BLaER1 (cell line): Measurements from ENCODE around the gene SLC13A2.

Experiments
- H3K27ac ChIP-seq: shearing (Covaris generic); formaldehyde crosslinking; 2 replicates; pipeline ENCODE4 v1.8.1; 2022
- H3K27me3 ChIP-seq: shearing (Covaris generic); formaldehyde crosslinking; 2 replicates; pipeline ENCODE4 v1.8.1; 2022
- H3K36me3 ChIP-seq: shearing (Covaris generic); formaldehyde crosslinking; 2 replicates; pipeline ENCODE4 v1.8.1; 2022
- H3K4me1 ChIP-seq: shearing (Covaris generic); formaldehyde crosslinking; 2 replicates; pipeline ENCODE4 v1.8.1; 2022
- H3K4me2 ChIP-seq: shearing (Covaris generic); formaldehyde crosslinking; 2 replicates; pipeline ENCODE4 v1.8.1; 2022
- H3K4me3 ChIP-seq: shearing (Covaris generic); formaldehyde crosslinking; 2 replicates; pipeline ENCODE4 v1.8.1; 2022
- H3K9ac ChIP-seq: shearing (Covaris generic); formaldehyde crosslinking; 2 replicates; pipeline ENCODE4 v1.8.1; 2022
- H3K9me3 ChIP-seq: shearing (Covaris generic); formaldehyde crosslinking; 2 replicates; pipeline ENCODE4 v1.8.1; 2022
- H4K20me1 ChIP-seq: shearing (Covaris generic); formaldehyde crosslinking; 2 replicates; pipeline ENCODE4 v1.8.1; 2022
- Cebpa-rat ChIP-seq: shearing (Covaris generic); IDR thresholded peaks from 2 replicates; pipeline ENCODE4 v1.8.1; 2022

The SLC13A2 gene

DNA sequence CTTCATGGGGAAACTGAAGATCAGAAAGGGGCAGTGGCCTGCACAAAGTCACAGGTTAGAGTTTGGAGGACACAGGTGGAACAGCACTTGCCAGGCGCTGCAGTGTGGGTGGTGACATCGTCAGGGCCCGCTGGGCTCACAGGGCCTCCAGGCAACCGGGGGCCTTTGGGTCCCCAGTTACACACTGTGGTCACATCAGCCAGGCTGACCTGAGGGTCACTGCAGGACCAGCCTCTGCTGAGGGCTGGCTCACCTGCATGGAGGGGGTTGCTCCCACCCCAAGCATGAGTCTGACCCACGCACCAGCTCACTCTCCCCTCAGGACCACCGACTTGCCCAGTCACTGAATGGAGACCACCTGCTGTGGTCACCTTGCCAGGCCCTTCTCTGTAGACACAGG, 49.7 kb downstream of the SLC13A2 start:
- Histone ChIP-seq H3K36me3 (no peaks in the 10 kb centered on the region), H3K27ac (no peak overlapping the region), H3K4me1 (peaks cover 57% of the 10 kb centered on the region), H3K4me3 (no peak overlapping the region), H3K9ac (no peak overlapping the region), H3K4me2 (no peak overlapping the region), H4K20me1 (no peaks in the 10 kb centered on the region), H3K9me3 (no peaks in the 10 kb centered on the region), H3K27me3 (no peaks in the 10 kb centered on the region)
- TF ChIP-seq Cebpa-rat, result no peak

DNA sequence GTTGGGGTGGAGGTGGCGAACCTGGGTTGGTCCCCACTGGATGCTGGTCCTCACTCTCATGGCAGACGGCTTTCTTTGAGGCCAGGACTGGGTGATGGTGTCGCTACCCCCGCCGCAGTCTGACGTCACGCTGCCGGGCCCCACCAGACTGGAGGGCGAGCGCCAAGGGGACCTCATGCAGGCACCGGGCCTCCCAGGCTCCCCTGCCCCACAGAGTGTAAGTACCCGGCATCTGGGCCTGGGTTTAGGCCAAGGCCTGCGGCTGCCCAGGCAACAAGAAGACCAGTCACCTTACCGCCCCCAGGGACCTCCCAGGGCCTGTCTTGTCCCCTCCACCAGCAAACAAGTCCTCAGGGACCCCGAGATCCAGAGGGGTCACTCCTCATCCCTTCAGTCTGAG, 50.4 kb downstream of the SLC13A2 start:
- Histone ChIP-seq H3K27me3 (no peaks in the 10 kb centered on the region), H3K4me3 (no peak overlapping the region), H3K4me2 (no peak overlapping the region), H3K9me3 (no peaks in the 10 kb centered on the region), H4K20me1 (no peaks in the 10 kb centered on the region), H3K27ac (no peak overlapping the region), H3K36me3 (no peaks in the 10 kb centered on the region), H3K9ac (no peak overlapping the region), H3K4me1 (peaks cover 57% of the 10 kb centered on the region)
- no peak for TF ChIP-seq Cebpa-rat

GRCh38 chr17:28524476-28525424, 51.3 kb downstream of the SLC13A2 start:
- H4K20me1 ChIP-seq, result no peaks in the 10 kb centered on the region
- H3K9me3 ChIP-seq, result no peaks in the 10 kb centered on the region
- H3K4me3 ChIP-seq, result no peak overlapping the region
- no peak for TF ChIP-seq Cebpa-rat
- H3K36me3 ChIP-seq, result no peaks in the 10 kb centered on the region
- H3K9ac ChIP-seq, result no peak overlapping the region; the same call in 1 of the 2 replicates
- no peaks in the 10 kb centered on the region for H3K27me3 ChIP-seq
- H3K4me2 ChIP-seq, result no peak overlapping the region
- peaks cover 58% of the 10 kb centered on the region for H3K4me1 ChIP-seq
- H3K27ac ChIP-seq, result peak overlapping the region; percentile 35; the same call in 1 of the 2 replicates

DNA sequence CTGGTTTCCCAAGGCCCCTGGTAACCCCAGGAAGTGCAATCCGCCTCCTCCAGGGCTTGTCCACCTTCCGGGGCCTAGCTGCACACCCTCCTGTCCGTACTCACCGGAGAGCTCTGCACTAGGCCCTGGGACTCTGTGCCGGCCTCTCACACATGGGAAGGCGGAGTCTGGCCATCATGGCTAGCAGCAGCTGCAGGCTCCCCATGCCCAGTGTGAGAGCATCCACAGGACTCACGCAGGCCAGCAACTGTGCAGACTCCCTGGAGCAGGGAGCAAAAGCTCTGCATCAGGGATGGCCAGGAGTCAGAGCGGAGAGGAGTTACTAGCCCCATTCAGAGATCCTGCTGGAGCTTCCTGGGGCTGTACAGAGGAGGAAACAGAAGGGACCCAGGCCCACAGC, 52.9 kb downstream of the SLC13A2 start:
- H3K4me2 ChIP-seq, result peak overlapping the region; percentile 26; the same call in 1 of the 2 replicates

DNA sequence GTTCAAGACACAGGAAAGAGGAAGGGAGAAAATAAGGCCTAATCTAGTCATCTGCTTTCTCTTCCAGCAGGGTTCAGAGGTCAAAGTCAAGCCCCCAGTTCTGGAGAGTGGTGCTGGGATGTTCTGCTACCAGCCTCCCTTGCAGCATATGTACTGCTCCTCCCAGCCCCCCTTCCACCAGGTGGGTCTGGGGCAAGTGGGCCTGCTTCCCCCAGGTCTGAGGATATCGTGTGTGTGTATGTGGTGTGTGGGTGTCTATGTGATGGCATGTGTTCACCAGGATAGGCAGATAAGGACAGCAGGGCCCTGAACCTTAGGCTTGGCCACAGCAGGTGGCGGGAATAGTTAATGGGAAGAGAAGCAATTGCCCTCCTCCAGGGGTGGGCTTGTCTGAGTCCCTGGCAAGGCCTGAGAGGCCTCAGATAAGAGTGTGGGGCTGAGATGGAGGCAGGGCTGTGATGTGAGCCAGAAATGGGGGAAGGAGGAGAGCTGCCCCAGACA, 53.8 kb downstream of the SLC13A2 start:
- H3K4me1 ChIP-seq, result peaks cover 33% of the 10 kb centered on the region
- H3K27me3 ChIP-seq, result no peaks in the 10 kb centered on the region
- no peak for TF ChIP-seq Cebpa-rat
- peak overlapping the region; percentile 26; the same call in 1 of the 2 replicates for H3K4me2 ChIP-seq
- no peaks in the 10 kb centered on the region for H3K9me3 ChIP-seq
- no peaks in the 10 kb centered on the region for H3K36me3 ChIP-seq
- no peaks in the 10 kb centered on the region for H4K20me1 ChIP-seq
- H3K4me3 ChIP-seq, result no peak overlapping the region
- H3K9ac ChIP-seq, result no peak overlapping the region
- no peak overlapping the region for H3K27ac ChIP-seq

More for the DNA sequence above, 52.9 kb downstream of the SLC13A2 start:
- Histone ChIP-seq H3K36me3 (no peaks in the 10 kb centered on the region), H3K27me3 (no peaks in the 10 kb centered on the region), H3K9ac (no peak overlapping the region), H3K4me1 (peaks cover 42% of the 10 kb centered on the region), H3K4me3 (no peak overlapping the region), H3K27ac (0 out of 2 replicates have a peak overlapping the region, but pooled peaks have one; percentile 3), H3K9me3 (no peaks in the 10 kb centered on the region), H4K20me1 (no peaks in the 10 kb centered on the region)
- TF ChIP-seq Cebpa-rat, result no peak

DNA sequence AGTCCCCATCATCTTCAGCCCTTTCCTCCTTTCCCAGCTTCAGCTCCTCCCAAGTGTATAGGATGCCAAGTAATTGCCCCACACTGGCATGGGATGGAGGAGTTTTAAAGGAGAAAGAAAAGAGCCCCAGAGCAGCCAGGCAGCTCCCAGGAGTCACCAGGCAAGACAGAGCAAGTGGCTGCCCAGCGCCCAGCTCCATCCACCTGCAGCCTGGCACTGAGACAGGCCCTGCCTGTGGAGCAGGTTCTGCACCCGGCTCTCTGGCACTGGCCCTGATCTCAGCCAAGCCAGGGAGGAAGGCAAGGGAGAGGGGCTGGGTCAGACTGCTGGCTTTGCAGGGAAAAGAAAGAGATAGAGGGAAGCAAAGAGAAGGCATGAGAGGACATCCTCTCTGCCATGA, 54.4 kb downstream of the SLC13A2 start:
- Histone ChIP-seq H3K27ac (no peak overlapping the region), H3K27me3 (no peaks in the 10 kb centered on the region), H3K4me3 (no peak overlapping the region), H4K20me1 (no peaks in the 10 kb centered on the region), H3K9ac (no peak overlapping the region), H3K4me2 (no peak overlapping the region), H3K9me3 (no peaks in the 10 kb centered on the region), H3K36me3 (no peaks in the 10 kb centered on the region), H3K4me1 (peaks cover 35% of the 10 kb centered on the region)
- no peak for TF ChIP-seq Cebpa-rat

- no peak for TF ChIP-seq Cebpa-rat
- H3K9ac ChIP-seq, result no peak overlapping the region
- no peak overlapping the region for H3K4me2 ChIP-seq
- no peak overlapping the region for H3K4me3 ChIP-seq
- H3K36me3 ChIP-seq, result no peaks in the 10 kb centered on the region
- no peaks in the 10 kb centered on the region for H4K20me1 ChIP-seq
- H3K4me1 ChIP-seq, result peaks cover 41% of the 10 kb centered on the region
- no peaks in the 10 kb centered on the region for H3K9me3 ChIP-seq
- no peak overlapping the region for H3K27ac ChIP-seq
- H3K27me3 ChIP-seq, result no peaks in the 10 kb centered on the region
Observed at GRCh38 chr17:28528327-28529012, 55.0 kb downstream of the SLC13A2 start.

DNA sequence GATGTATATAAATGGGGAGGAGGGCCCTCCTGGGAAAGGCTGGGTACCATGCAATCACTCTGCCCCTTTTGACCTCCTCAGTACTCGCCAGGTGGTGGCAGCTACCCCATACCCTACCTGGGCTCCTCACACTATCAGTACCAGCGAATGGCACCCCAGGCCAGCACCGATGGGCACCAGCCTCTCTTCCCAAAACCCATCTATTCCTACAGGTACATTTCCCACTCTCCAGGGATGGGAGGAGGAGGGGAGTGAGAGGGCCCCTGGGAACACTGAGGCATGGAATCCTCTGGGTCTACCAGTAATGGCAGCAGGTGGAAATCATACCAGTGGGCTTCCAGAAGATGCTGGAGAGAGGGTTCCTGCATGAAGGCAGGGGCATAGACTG, 55.6 kb downstream of the SLC13A2 start:
- Histone ChIP-seq H3K4me3 (no peak overlapping the region), H3K9ac (no peak overlapping the region), H3K4me1 (peaks cover 45% of the 10 kb centered on the region), H3K27ac (no peak overlapping the region), H3K9me3 (no peaks in the 10 kb centered on the region), H4K20me1 (no peaks in the 10 kb centered on the region), H3K4me2 (no peak overlapping the region), H3K36me3 (no peaks in the 10 kb centered on the region), H3K27me3 (no peaks in the 10 kb centered on the region)
- TF ChIP-seq Cebpa-rat, result no peak

GRCh38 chr17:28530250-28530649, 56.8 kb downstream of the SLC13A2 start:
- no peak overlapping the region for H3K4me3 ChIP-seq
- no peaks in the 10 kb centered on the region for H3K36me3 ChIP-seq
- H3K27me3 ChIP-seq, result no peaks in the 10 kb centered on the region
- H3K9ac ChIP-seq, result no peak overlapping the region
- H3K27ac ChIP-seq, result no peak overlapping the region
- H3K9me3 ChIP-seq, result no peaks in the 10 kb centered on the region
- no peak for TF ChIP-seq Cebpa-rat
- H3K4me2 ChIP-seq, result no peak overlapping the region
- no peaks in the 10 kb centered on the region for H4K20me1 ChIP-seq
- peaks cover 45% of the 10 kb centered on the region for H3K4me1 ChIP-seq

DNA sequence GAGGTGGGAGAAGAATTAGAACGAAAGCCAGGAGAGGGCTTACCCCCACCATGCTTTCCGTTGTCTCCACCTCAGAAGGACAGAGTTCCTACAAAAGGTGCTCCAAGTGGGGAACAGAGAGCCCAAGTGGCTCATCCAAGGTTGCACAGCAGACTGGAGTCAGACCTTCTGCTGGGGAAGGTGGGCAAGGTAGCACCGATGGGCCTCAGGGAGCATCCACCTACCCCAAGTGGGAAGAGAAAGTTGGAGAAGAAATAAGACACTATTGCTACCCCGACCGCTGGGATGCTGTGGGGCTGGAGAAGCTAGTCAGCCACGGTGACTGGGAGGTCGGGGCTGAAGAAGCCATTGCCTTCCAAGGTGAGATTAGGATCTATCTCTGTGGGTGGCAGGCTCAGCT, 57.5 kb downstream of the SLC13A2 start:
- no peak overlapping the region for H3K9ac ChIP-seq
- H3K27me3 ChIP-seq, result no peaks in the 10 kb centered on the region
- no peaks in the 10 kb centered on the region for H3K9me3 ChIP-seq

More for the DNA sequence above, 57.5 kb downstream of the SLC13A2 start:
- Histone ChIP-seq H4K20me1 (no peaks in the 10 kb centered on the region), H3K4me3 (no peak overlapping the region), H3K27ac (no peak overlapping the region), H3K4me1 (peaks cover 45% of the 10 kb centered on the region), H3K36me3 (no peaks in the 10 kb centered on the region), H3K4me2 (no peak overlapping the region)
- no peak for TF ChIP-seq Cebpa-rat
